Measurements from ENCODE around the gene BCL7A.

DNA sequence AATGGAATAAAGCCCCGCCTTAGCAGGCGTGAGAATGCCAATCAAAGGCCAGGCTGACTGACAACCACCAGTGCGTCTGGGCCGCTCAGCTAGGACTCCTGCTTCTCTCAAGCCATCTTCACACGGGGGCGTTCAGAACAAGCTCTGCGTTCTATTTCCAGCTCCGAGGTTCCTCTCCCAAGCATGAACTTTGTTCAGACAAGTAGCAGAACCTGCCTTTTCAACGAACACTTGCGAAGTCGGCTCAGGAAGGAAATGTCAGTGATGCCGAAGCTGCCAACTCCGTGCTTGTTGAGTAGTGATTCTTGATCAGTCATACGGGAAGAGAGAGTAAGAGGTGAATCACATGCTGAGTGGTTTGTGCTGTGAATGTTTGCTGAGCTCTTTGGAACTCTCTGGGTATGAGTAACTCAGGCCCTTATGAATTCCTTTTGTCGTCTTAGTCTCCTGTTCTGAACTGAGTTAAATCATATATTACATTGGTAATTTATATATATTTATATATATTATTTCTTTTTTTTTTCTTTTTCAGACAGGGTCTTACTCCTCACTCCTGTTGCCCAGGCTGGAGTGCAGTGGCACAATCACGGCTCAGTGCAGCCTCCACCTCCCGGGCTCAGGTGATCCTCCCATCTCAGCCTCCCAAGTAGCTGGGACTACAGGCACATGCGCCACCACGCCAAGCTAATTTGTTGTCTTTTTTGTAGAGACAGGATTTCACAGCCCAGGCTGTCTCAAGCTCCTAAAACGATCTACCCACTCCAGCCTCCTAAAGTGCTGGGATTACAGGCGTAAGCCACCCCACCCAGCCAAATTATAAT, 29.4 kb upstream of the BCL7A start:
- TF ChIP-seq, protein P1, sequence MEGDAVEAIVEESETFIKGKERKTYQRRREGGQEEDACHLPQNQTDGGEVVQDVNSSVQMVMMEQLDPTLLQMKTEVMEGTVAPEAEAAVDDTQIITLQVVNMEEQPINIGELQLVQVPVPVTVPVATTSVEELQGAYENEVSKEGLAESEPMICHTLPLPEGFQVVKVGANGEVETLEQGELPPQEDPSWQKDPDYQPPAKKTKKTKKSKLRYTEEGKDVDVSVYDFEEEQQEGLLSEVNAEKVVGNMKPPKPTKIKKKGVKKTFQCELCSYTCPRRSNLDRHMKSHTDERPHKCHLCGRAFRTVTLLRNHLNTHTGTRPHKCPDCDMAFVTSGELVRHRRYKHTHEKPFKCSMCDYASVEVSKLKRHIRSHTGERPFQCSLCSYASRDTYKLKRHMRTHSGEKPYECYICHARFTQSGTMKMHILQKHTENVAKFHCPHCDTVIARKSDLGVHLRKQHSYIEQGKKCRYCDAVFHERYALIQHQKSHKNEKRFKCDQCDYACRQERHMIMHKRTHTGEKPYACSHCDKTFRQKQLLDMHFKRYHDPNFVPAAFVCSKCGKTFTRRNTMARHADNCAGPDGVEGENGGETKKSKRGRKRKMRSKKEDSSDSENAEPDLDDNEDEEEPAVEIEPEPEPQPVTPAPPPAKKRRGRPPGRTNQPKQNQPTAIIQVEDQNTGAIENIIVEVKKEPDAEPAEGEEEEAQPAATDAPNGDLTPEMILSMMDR (IDR thresholded peaks at IDR 0.05): no peak
- TF ChIP-seq EZH2 (IDR thresholded peaks at IDR 0.05; ENCODE audit: borderline replicate concordance, insufficient read depth, low read depth, low read length, poor library complexity, severe bottlenecking): no peak

All from B cell (primary cell).